HL-60 (cell line): ENCODE results near the gene NFAT5.

Experiments
- GABPA ChIP-seq: IDR thresholded peaks from 2 replicates; pipeline ENCODE4 v1.6.1; 2012; ENCODE audit warnings: low read depth
- POLR2AphosphoS5 ChIP-seq: IDR thresholded peaks from 2 replicates; pipeline ENCODE4 v1.6.1; 2012; ENCODE audit warnings: low read depth
- SPI1 ChIP-seq: IDR thresholded peaks from 2 replicates; pipeline ENCODE4 v1.6.1; 2012; ENCODE audit warnings: low read depth, mild to moderate bottlenecking, borderline replicate concordance
- TF ChIP-seq, protein P1 (sequence below): IDR thresholded peaks from one replicate; pipeline ENCODE4 v1.5.1; 2011; ENCODE audit warnings: low read length, control low read depth, inconsistent platforms; ENCODE audit not compliant: insufficient read depth
- TF ChIP-seq, protein P2 (sequence below): IDR thresholded peaks from 2 replicates; pipeline ENCODE4 v1.6.1; 2012; ENCODE audit warnings: low read depth; ENCODE audit not compliant: insufficient replicate concordance

- TF ChIP-seq, protein P1, sequence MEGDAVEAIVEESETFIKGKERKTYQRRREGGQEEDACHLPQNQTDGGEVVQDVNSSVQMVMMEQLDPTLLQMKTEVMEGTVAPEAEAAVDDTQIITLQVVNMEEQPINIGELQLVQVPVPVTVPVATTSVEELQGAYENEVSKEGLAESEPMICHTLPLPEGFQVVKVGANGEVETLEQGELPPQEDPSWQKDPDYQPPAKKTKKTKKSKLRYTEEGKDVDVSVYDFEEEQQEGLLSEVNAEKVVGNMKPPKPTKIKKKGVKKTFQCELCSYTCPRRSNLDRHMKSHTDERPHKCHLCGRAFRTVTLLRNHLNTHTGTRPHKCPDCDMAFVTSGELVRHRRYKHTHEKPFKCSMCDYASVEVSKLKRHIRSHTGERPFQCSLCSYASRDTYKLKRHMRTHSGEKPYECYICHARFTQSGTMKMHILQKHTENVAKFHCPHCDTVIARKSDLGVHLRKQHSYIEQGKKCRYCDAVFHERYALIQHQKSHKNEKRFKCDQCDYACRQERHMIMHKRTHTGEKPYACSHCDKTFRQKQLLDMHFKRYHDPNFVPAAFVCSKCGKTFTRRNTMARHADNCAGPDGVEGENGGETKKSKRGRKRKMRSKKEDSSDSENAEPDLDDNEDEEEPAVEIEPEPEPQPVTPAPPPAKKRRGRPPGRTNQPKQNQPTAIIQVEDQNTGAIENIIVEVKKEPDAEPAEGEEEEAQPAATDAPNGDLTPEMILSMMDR: no peak
- TF ChIP-seq POLR2AphosphoS5 (no peak), GABPA (no peak), SPI1 (no peak)
- TF ChIP-seq, protein P2, sequence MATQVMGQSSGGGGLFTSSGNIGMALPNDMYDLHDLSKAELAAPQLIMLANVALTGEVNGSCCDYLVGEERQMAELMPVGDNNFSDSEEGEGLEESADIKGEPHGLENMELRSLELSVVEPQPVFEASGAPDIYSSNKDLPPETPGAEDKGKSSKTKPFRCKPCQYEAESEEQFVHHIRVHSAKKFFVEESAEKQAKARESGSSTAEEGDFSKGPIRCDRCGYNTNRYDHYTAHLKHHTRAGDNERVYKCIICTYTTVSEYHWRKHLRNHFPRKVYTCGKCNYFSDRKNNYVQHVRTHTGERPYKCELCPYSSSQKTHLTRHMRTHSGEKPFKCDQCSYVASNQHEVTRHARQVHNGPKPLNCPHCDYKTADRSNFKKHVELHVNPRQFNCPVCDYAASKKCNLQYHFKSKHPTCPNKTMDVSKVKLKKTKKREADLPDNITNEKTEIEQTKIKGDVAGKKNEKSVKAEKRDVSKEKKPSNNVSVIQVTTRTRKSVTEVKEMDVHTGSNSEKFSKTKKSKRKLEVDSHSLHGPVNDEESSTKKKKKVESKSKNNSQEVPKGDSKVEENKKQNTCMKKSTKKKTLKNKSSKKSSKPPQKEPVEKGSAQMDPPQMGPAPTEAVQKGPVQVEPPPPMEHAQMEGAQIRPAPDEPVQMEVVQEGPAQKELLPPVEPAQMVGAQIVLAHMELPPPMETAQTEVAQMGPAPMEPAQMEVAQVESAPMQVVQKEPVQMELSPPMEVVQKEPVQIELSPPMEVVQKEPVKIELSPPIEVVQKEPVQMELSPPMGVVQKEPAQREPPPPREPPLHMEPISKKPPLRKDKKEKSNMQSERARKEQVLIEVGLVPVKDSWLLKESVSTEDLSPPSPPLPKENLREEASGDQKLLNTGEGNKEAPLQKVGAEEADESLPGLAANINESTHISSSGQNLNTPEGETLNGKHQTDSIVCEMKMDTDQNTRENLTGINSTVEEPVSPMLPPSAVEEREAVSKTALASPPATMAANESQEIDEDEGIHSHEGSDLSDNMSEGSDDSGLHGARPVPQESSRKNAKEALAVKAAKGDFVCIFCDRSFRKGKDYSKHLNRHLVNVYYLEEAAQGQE: no peak
Measured at GRCh38 chr16:69632828-69633227, 67.1 kb downstream of the NFAT5 start.
